HUES48 (cell line): ENCODE measurements around the gene C3orf49.

ENCODE experiments used
- H3K27ac ChIP-seq: one replicate; pipeline ENCODE4 v1.7.0; 2013; ENCODE audit warnings: low read depth, low read length, inconsistent platforms
- H3K27me3 ChIP-seq: 2 replicates; pipeline ENCODE4 v1.6.1; 2013; ENCODE audit warnings: mild to moderate bottlenecking, low read length; ENCODE audit not compliant: control insufficient read depth, insufficient read depth
- H3K36me3 ChIP-seq: 2 replicates; pipeline ENCODE4 v1.6.1; 2013; ENCODE audit warnings: low read length; ENCODE audit not compliant: control insufficient read depth, insufficient read depth
- H3K4me1 ChIP-seq: 2 replicates; pipeline ENCODE4 v1.6.1; 2013; ENCODE audit warnings: mild to moderate bottlenecking, low read length; ENCODE audit not compliant: control insufficient read depth, insufficient read depth
- H3K4me3 ChIP-seq: 2 replicates; pipeline ENCODE4 v1.5.1; 2013; ENCODE audit warnings: mild to moderate bottlenecking, low read depth, low read length
- H3K9ac ChIP-seq: 2 replicates; pipeline ENCODE4 v1.6.1; 2013; ENCODE audit warnings: mild to moderate bottlenecking, low read depth, low read length, moderate library complexity
- H3K9me3 ChIP-seq: 2 replicates; pipeline ENCODE4 v1.6.1; 2013; ENCODE audit warnings: low read length; ENCODE audit not compliant: control insufficient read depth, insufficient read depth

Gene C3orf49

GRCh38 chr3:63880653-63881052 is 61.6 kb downstream of the C3orf49 start:
- Histone ChIP-seq H3K4me3 (no peak overlapping the region), H3K9me3 (no peaks in the 10 kb centered on the region), H3K27me3 (no peaks in the 10 kb centered on the region), H3K4me1 (peaks cover 19% of the 10 kb centered on the region), H3K36me3 (no peaks in the 10 kb centered on the region), H3K9ac (no peak overlapping the region), H3K27ac (no peak overlapping the region)

- no peaks in the 10 kb centered on the region for H3K27me3 ChIP-seq
- no peaks in the 10 kb centered on the region for H3K9me3 ChIP-seq
- peaks cover 10% of the 10 kb centered on the region for H3K4me1 ChIP-seq
- H3K36me3 ChIP-seq, result no peaks in the 10 kb centered on the region
- H3K27ac ChIP-seq, result no peak overlapping the region
- no peak overlapping the region for H3K4me3 ChIP-seq
- no peak overlapping the region for H3K9ac ChIP-seq
Measured at GRCh38 chr3:63886858-63887257, 67.8 kb downstream of the C3orf49 start.

GRCh38 chr3:63891518-63891917 is 72.4 kb downstream of the C3orf49 start:
- no peaks in the 10 kb centered on the region for H3K27me3 ChIP-seq
- H3K4me3 ChIP-seq, result no peak overlapping the region
- peaks cover 16% of the 10 kb centered on the region for H3K4me1 ChIP-seq
- no peak overlapping the region for H3K27ac ChIP-seq
- no peaks in the 10 kb centered on the region for H3K9me3 ChIP-seq
- H3K9ac ChIP-seq, result no peak overlapping the region
- no peaks in the 10 kb centered on the region for H3K36me3 ChIP-seq

DNA sequence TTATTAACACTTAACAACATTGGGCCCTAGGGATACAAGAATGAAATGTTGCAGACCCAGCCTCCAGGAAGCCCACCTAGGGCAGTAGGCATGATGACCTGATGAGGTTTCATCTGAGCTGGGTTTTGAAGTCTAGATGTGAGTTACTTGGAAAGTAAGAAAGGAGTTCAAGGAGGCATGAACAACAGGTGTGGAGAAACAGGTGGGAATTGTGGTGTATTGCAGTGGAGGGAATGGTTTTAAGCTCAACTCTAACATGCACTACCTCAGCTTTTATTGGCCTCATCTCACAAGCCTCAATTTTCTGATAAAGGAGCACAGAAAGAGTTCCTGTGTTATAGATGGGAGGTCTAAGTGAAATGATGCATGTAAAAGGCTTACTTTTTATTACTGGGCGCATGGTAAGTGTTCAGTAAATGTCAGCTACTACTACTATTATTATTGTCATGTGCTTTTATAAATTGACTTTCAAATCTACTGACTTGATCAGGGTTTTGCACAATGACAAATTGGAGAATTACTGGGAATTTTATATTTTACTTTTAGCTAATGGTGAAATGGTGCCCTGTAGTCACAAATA is 73.8 kb downstream of the C3orf49 start:
- no peaks in the 10 kb centered on the region for H3K27me3 ChIP-seq
- H3K9ac ChIP-seq, result no peak overlapping the region
- peaks cover 10% of the 10 kb centered on the region for H3K4me1 ChIP-seq
- no peak overlapping the region for H3K27ac ChIP-seq
- no peak overlapping the region for H3K4me3 ChIP-seq
- no peaks in the 10 kb centered on the region for H3K36me3 ChIP-seq
- no peaks in the 10 kb centered on the region for H3K9me3 ChIP-seq

- H3K36me3 ChIP-seq, result peaks cover 17% of the 10 kb centered on the region
- H3K4me1 ChIP-seq, result peaks cover 10% of the 10 kb centered on the region
- H3K9me3 ChIP-seq, result no peaks in the 10 kb centered on the region
- H3K27ac ChIP-seq, result peak overlapping the region; percentile 30
- H3K27me3 ChIP-seq, result no peaks in the 10 kb centered on the region
- no peak overlapping the region for H3K9ac ChIP-seq
- H3K4me3 ChIP-seq, result no peak overlapping the region
Measured at GRCh38 chr3:63895422-63896189, 76.5 kb downstream of the C3orf49 start.

GRCh38 chr3:63896332-63897030 is 77.4 kb downstream of the C3orf49 start:
- Histone ChIP-seq H3K4me3 (no peak overlapping the region), H3K27me3 (no peaks in the 10 kb centered on the region)

More at GRCh38 chr3:63896332-63897030, 77.4 kb downstream of the C3orf49 start:
- H3K9ac ChIP-seq, result no peak overlapping the region
- peaks cover 10% of the 10 kb centered on the region for H3K4me1 ChIP-seq
- H3K9me3 ChIP-seq, result no peaks in the 10 kb centered on the region
- peaks cover 20% of the 10 kb centered on the region for H3K36me3 ChIP-seq
- no peak overlapping the region for H3K27ac ChIP-seq
